ENCODE measurements around the gene DNAJB8. TPM values are rescaled to one million over a fixed set of nuclear protein-coding genes. Genes with fewer than 3 reads are reported as not detected.

Gene DNAJB8
- total and polyA plus RNA-seq, 3 experiments from 2014 or later = not detected

- CTCF ChIA-PET = interaction anchor here (0.8 to 1.2 kb wide), 2 partner anchors 187 to 193 kb away, joined by 3 read pairs; no protein-coding TSS in a partner anchor
Observed at GRCh38 chr3:128421966-128422365, 44.7 kb downstream of the DNAJB8 start.

GRCh38 chr3:128421439-128421836 is 45.3 kb downstream of the DNAJB8 start:
- no peaks in the 10 kb centered on the region for H3K4me1 Mint-ChIP-seq
- CTCF ChIA-PET = interaction anchor here (0.8 kb wide), 1 partner anchor 187 kb away, joined by 3 read pairs; no protein-coding TSS in a partner anchor
- H3K27ac Mint-ChIP-seq = no peak overlapping the region
- no peaks in the 10 kb centered on the region for H3K27me3 Mint-ChIP-seq
- no peak for DNase-seq
- H3K9me3 ChIP-seq (ENCODE audit: low read length) = no peaks in the 10 kb centered on the region
- no peak overlapping the region for H3K27ac ChIP-seq (ENCODE audit: low read depth, low read length)
- no peak overlapping the region for H3K4me3 ChIP-seq (ENCODE audit: low read length)
- POLR2A ChIA-PET = no interaction called here
- no peaks in the 10 kb centered on the region for H3K4me1 ChIP-seq (ENCODE audit: insufficient read depth, low read length)
- H3K36me3 Mint-ChIP-seq = no peaks in the 10 kb centered on the region
- no peaks in the 10 kb centered on the region for H3K9me3 Mint-ChIP-seq
- no peak overlapping the region for H3K4me3 Mint-ChIP-seq
- H3K27me3 ChIP-seq (ENCODE audit: insufficient read depth, low read length, poor library complexity, severe bottlenecking) = no peaks in the 10 kb centered on the region
- no peaks in the 10 kb centered on the region for H3K36me3 ChIP-seq (ENCODE audit: insufficient read depth, low read length)

More at GRCh38 chr3:128421966-128422365, 44.7 kb downstream of the DNAJB8 start:
- Mint-ChIP-seq H3K36me3 (no peaks in the 10 kb centered on the region), H3K4me3 (no peak overlapping the region), H3K27ac (peak overlapping the region in 1 of 8 donors; percentile 43), H3K27me3 (peaks cover 0 to under 1% of the 10 kb centered on the region in 2 donors), H3K4me1 (no peaks in the 10 kb centered on the region), H3K9me3 (no peaks in the 10 kb centered on the region)
- H3K27ac ChIP-seq (ENCODE audit: low read depth, low read length) = no peak overlapping the region
- H3K4me3 ChIP-seq (ENCODE audit: low read length) = no peak overlapping the region
- H3K36me3 ChIP-seq (ENCODE audit: insufficient read depth, low read length) = no peaks in the 10 kb centered on the region
- DNase-seq = no peak
- POLR2A ChIA-PET = no interaction called here
- H3K4me1 ChIP-seq (ENCODE audit: insufficient read depth, low read length) = no peaks in the 10 kb centered on the region
- H3K27me3 ChIP-seq (ENCODE audit: insufficient read depth, low read length, poor library complexity, severe bottlenecking) = no peaks in the 10 kb centered on the region
- H3K9me3 ChIP-seq (ENCODE audit: low read length) = no peaks in the 10 kb centered on the region

- Histone ChIP-seq H3K9me3 (ENCODE audit: low read length) (no peaks in the 10 kb centered on the region), H3K36me3 (ENCODE audit: insufficient read depth, low read length) (no peaks in the 10 kb centered on the region), H3K27ac (ENCODE audit: low read depth, low read length) (no peak overlapping the region), H3K4me3 (ENCODE audit: low read length) (no peak overlapping the region), H3K4me1 (ENCODE audit: insufficient read depth, low read length) (no peaks in the 10 kb centered on the region), H3K27me3 (ENCODE audit: insufficient read depth, low read length, poor library complexity, severe bottlenecking) (no peaks in the 10 kb centered on the region)
- Mint-ChIP-seq H3K9me3 (no peaks in the 10 kb centered on the region), H3K4me1 (no peaks in the 10 kb centered on the region), H3K27ac (no peak overlapping the region), H3K4me3 (no peak overlapping the region), H3K36me3 (no peaks in the 10 kb centered on the region), H3K27me3 (no peaks in the 10 kb centered on the region)
- DNase-seq = no peak
- ChIA-PET CTCF (no interaction called here), POLR2A (no interaction called here)
Observed at GRCh38 chr3:128420720-128421438, 45.8 kb downstream of the DNAJB8 start.

- ChIA-PET CTCF (no interaction called here), POLR2A (no interaction called here)
- H3K36me3 Mint-ChIP-seq = no peaks in the 10 kb centered on the region
- DNase-seq = no peak
- no peaks in the 10 kb centered on the region for H3K27me3 ChIP-seq (ENCODE audit: insufficient read depth, low read length, poor library complexity, severe bottlenecking)
- H3K27ac Mint-ChIP-seq = no peak overlapping the region
- H3K27ac ChIP-seq (ENCODE audit: low read depth, low read length) = no peak overlapping the region
- H3K4me1 ChIP-seq (ENCODE audit: insufficient read depth, low read length) = no peaks in the 10 kb centered on the region
- no peaks in the 10 kb centered on the region for H3K36me3 ChIP-seq (ENCODE audit: insufficient read depth, low read length)
- H3K4me3 Mint-ChIP-seq = peak overlapping the region in 1 of 7 donors; percentile 8
- H3K27me3 Mint-ChIP-seq = no peaks in the 10 kb centered on the region
- H3K9me3 Mint-ChIP-seq = no peaks in the 10 kb centered on the region
- H3K4me3 ChIP-seq (ENCODE audit: low read length) = no peak overlapping the region
- H3K4me1 Mint-ChIP-seq = no peaks in the 10 kb centered on the region
- H3K9me3 ChIP-seq (ENCODE audit: low read length) = no peaks in the 10 kb centered on the region
Observed at GRCh38 chr3:128420289-128420688, 46.4 kb downstream of the DNAJB8 start.

- Histone ChIP-seq H3K4me1 (ENCODE audit: insufficient read depth, low read length) (no peaks in the 10 kb centered on the region), H3K36me3 (ENCODE audit: insufficient read depth, low read length) (no peaks in the 10 kb centered on the region), H3K4me3 (ENCODE audit: low read length) (no peak overlapping the region), H3K9me3 (ENCODE audit: low read length) (no peaks in the 10 kb centered on the region), H3K27me3 (ENCODE audit: insufficient read depth, low read length, poor library complexity, severe bottlenecking) (no peaks in the 10 kb centered on the region), H3K27ac (ENCODE audit: low read depth, low read length) (no peak overlapping the region)
- no peaks in the 10 kb centered on the region for H3K27me3 Mint-ChIP-seq
- DNase-seq = no peak
- no peaks in the 10 kb centered on the region for H3K9me3 Mint-ChIP-seq
- no peaks in the 10 kb centered on the region for H3K4me1 Mint-ChIP-seq
- ChIA-PET POLR2A (no interaction called here), CTCF (no interaction called here)
- no peak overlapping the region for H3K4me3 Mint-ChIP-seq
- no peaks in the 10 kb centered on the region for H3K36me3 Mint-ChIP-seq
- no peak overlapping the region for H3K27ac Mint-ChIP-seq
Observed at GRCh38 chr3:128419311-128419710, 47.4 kb downstream of the DNAJB8 start.

GRCh38 chr3:128418900-128419299 is 47.8 kb downstream of the DNAJB8 start:
- Mint-ChIP-seq H3K9me3 (no peaks in the 10 kb centered on the region), H3K27ac (peak overlapping the region in 1 of 8 donors; percentile 75), H3K27me3 (no peaks in the 10 kb centered on the region), H3K4me1 (no peaks in the 10 kb centered on the region), H3K4me3 (no peak overlapping the region), H3K36me3 (no peaks in the 10 kb centered on the region)
- no peak for DNase-seq
- Histone ChIP-seq H3K27me3 (ENCODE audit: insufficient read depth, low read length, poor library complexity, severe bottlenecking) (no peaks in the 10 kb centered on the region), H3K4me3 (ENCODE audit: low read length) (no peak overlapping the region), H3K36me3 (ENCODE audit: insufficient read depth, low read length) (no peaks in the 10 kb centered on the region), H3K27ac (ENCODE audit: low read depth, low read length) (no peak overlapping the region), H3K9me3 (ENCODE audit: low read length) (no peaks in the 10 kb centered on the region), H3K4me1 (ENCODE audit: insufficient read depth, low read length) (no peaks in the 10 kb centered on the region)
- CTCF ChIA-PET = no interaction called here
- POLR2A ChIA-PET = no interaction called here

GRCh38 chr3:128416578-128417211 is 50.0 kb downstream of the DNAJB8 start:
- H3K9me3 Mint-ChIP-seq = no peaks in the 10 kb centered on the region
- no peak overlapping the region for H3K27ac Mint-ChIP-seq

GRCh38 chr3:128415773-128416577 is 50.7 kb downstream of the DNAJB8 start:
- DNase-seq = no peak
- Mint-ChIP-seq H3K36me3 (no peaks in the 10 kb centered on the region), H3K9me3 (no peaks in the 10 kb centered on the region), H3K27ac (no peak overlapping the region), H3K4me1 (peaks cover 0 to 2% (median 0%) of the 10 kb centered on the region in 3 donors), H3K4me3 (peak overlapping the region in 1 of 7 donors; percentile 66), H3K27me3 (no peaks in the 10 kb centered on the region)
- Histone ChIP-seq H3K27ac (ENCODE audit: low read depth, low read length) (peak overlapping the region; percentile 65), H3K9me3 (ENCODE audit: low read length) (no peaks in the 10 kb centered on the region), H3K36me3 (ENCODE audit: insufficient read depth, low read length) (no peaks in the 10 kb centered on the region), H3K4me1 (ENCODE audit: insufficient read depth, low read length) (no peaks in the 10 kb centered on the region), H3K27me3 (ENCODE audit: insufficient read depth, low read length, poor library complexity, severe bottlenecking) (no peaks in the 10 kb centered on the region), H3K4me3 (ENCODE audit: low read length) (no peak overlapping the region)
- CTCF ChIA-PET = interaction anchor here (1.0 kb wide), 1 partner anchor 11 kb away, joined by 3 read pairs; no protein-coding TSS in a partner anchor
- POLR2A ChIA-PET = no interaction called here

More at GRCh38 chr3:128416578-128417211, 50.0 kb downstream of the DNAJB8 start:
- H3K27ac ChIP-seq (ENCODE audit: low read depth, low read length) = peak overlapping the region; percentile 65
- POLR2A ChIA-PET = no interaction called here
- CTCF ChIA-PET = interaction anchor here (1.0 kb wide), 1 partner anchor 10 kb away, joined by 3 read pairs; no protein-coding TSS in a partner anchor
- no peak for DNase-seq
- H3K4me1 ChIP-seq (ENCODE audit: insufficient read depth, low read length) = no peaks in the 10 kb centered on the region
- H3K9me3 ChIP-seq (ENCODE audit: low read length) = no peaks in the 10 kb centered on the region
- H3K36me3 ChIP-seq (ENCODE audit: insufficient read depth, low read length) = no peaks in the 10 kb centered on the region
- Mint-ChIP-seq H3K4me1 (peaks cover 0 to 2% (median 0%) of the 10 kb centered on the region in 3 donors), H3K4me3 (no peak overlapping the region), H3K27me3 (no peaks in the 10 kb centered on the region), H3K36me3 (no peaks in the 10 kb centered on the region)
- H3K27me3 ChIP-seq (ENCODE audit: insufficient read depth, low read length, poor library complexity, severe bottlenecking) = no peaks in the 10 kb centered on the region
- no peak overlapping the region for H3K4me3 ChIP-seq (ENCODE audit: low read length)

Measured in CD8-positive, alpha-beta memory T cell (primary cell).